Uterus (tissue), 2 donors: ENCODE data around the gene CCL1.

Experiments used
- CTCF ChIP-seq, 4 experiments: fragments of 200-600 bp in 2 of 4; fragments of 450-650 bp in 2 of 4; sonication (generic) in 2 of 4; IDR thresholded peaks; one replicate each; pipeline ENCODE4 v1.5.1; 2016 to 2019; ENCODE audit warnings: antibody characterized with exemption in 4 of 4, mild to moderate bottlenecking in 2 of 4, moderate library complexity in 1 of 4
- POLR2A ChIP-seq, 2 donors: fragments of 450-650 bp; IDR thresholded peaks; one replicate each; pipeline ENCODE4 v1.6.1; 2016; ENCODE audit warnings: antibody characterized with exemption in 2 of 2, mild to moderate bottlenecking in 1 of 2, moderate library complexity in 1 of 2

DNA sequence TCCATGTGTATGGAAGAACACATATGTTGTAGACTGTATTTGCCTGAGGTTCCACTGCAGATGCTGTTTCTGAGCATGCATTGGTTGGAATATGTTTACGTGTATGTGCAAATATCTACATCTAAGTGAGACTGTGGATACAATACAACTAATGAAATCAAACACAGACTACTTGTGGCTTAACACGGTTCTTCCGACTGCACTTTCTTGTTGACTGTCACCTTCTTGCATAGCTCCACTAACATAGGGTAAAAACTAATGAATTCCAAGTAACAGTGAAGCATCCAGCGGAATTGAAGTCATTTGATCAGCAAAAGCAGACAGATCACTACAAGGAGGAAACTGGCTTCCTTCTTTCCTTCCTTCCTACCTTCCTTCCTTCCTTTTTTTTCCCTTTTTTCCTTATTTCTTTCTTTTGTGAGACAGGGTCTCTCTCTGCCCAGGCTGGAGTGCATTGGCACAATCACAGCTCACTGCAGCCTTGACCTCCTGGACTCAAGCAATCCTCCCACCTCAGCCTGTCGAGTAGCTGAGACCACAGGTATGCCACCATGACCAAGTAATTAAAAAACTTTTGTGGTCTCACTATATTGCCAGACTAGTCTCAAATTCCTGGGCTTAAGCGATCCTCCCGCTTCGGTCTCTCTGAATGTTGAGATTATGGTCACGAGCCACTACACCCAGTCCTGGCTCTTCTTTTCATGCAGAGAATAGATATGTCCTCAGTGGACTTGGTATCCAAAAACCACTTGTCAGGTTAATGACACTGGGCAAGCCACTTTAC lies 22.0 kb upstream of the CCL1 start:
- TF ChIP-seq CTCF (IDR thresholded peaks at IDR 0.05) (no peak), POLR2A (IDR thresholded peaks at IDR 0.05) (no peak)
